ENCODE results near the gene AMACR.

AMACR gene

GRCh38 chr5:34005681-34006080 is 2.2 kb downstream of the AMACR start:
- no peak for DNase-seq

GRCh38 chr5:34005211-34005610 is 2.6 kb downstream of the AMACR start:
- DNase-seq, result peak; percentile 30

- DNase-seq, result no peak
Observed at GRCh38 chr5:34003941-34004340, 3.9 kb downstream of the AMACR start.

GRCh38 chr5:34002629-34003328 is 5.1 kb downstream of the AMACR start:
- no peak for DNase-seq

GRCh38 chr5:34001241-34001841 is 6.5 kb downstream of the AMACR start:
- DNase-seq, result no peak

GRCh38 chr5:33999978-34000377 is 7.9 kb downstream of the AMACR start:
- DNase-seq, result no peak

GRCh38 chr5:33997331-33997983 is 10.4 kb downstream of the AMACR start:
- DNase-seq, result peak; percentile 55

GRCh38 chr5:33995865-33996264 is 12.0 kb downstream of the AMACR start:
- DNase-seq, result no peak

GRCh38 chr5:33994845-33995244 is 13.0 kb downstream of the AMACR start:
- peak; percentile 58 for DNase-seq

GRCh38 chr5:33992864-33993263 is 15.0 kb downstream of the AMACR start:
- DNase-seq, result no peak

- no peak for DNase-seq
Observed at GRCh38 chr5:33985447-33985846, 22.4 kb downstream of the AMACR start.

- DNase-seq, result no peak
Observed at GRCh38 chr5:33984671-33985124, 23.2 kb downstream of the AMACR start, which contains the start of gene SLC45A2. SLC45A2 (minus strand) TSS chr5:33984693; CDS start chr5:33984583, 110 bp downstream.

- DNase-seq, result no peak
Observed at GRCh38 chr5:33984178-33984577, 23.7 kb downstream of the AMACR start.

GRCh38 chr5:33981408-33982162 is 26.3 kb downstream of the AMACR start:
- DNase-seq, result no peak

- DNase-seq, result no peak
Observed at GRCh38 chr5:33980030-33980429, 27.8 kb downstream of the AMACR start.

GRCh38 chr5:33978306-33978705 is 29.5 kb downstream of the AMACR start:
- DNase-seq, result no peak

- no peak for DNase-seq
Observed at GRCh38 chr5:33976307-33976706, 31.5 kb downstream of the AMACR start.

GRCh38 chr5:33975852-33976251 is 32.0 kb downstream of the AMACR start:
- no peak for DNase-seq

- DNase-seq, result peak; percentile 20
Observed at GRCh38 chr5:33973271-33973670, 34.6 kb downstream of the AMACR start.

- peak; percentile 35 for DNase-seq
Observed at GRCh38 chr5:33969572-33970452, 38.0 kb downstream of the AMACR start.

- no peak for DNase-seq
Observed at GRCh38 chr5:33968211-33969005, 39.4 kb downstream of the AMACR start.
